Naive thymus-derived CD4-positive, alpha-beta T cell (primary cell): ENCODE results near the gene ACYP2. TPM values are rescaled to one million over a fixed set of nuclear protein-coding genes. Genes with fewer than 3 reads are reported as not detected.

Experiments
- ATAC-seq: fragments of 150-1000 bp; cut with Tn5 transposase; 2 replicates; pipeline ENCODE4 v1.10.0; 2021; ENCODE audit warnings: mild to moderate bottlenecking, moderate library complexity
- CTCF ChIA-PET: fragments of 350-600 bp; sonication (Branson Sonifier 250); formaldehyde crosslinking; loops from one replicate; lab custom pipeline; 2021; ENCODE audit warnings: antibody characterized with exemption; lab: Charles Lee
- POLR2A ChIA-PET: fragments of 350-600 bp; sonication (Branson Sonifier 250); formaldehyde crosslinking; loops from one replicate; lab custom pipeline; 2021; ENCODE audit warnings: antibody characterized with exemption, inconsistent platforms; lab: Charles Lee
- DNase-seq, 9 donors: peaks; one replicate each; pipeline versions ENCODE4 v3.0.0 to v3.0.0-alpha.2; 2020 to 2022; ENCODE audit warnings: mixed read lengths in 1 of 9
- H3K27ac ChIP-seq: one replicate; pipeline ENCODE4 v1.7.0; 2013; ENCODE audit warnings: mild to moderate bottlenecking, low read depth, low read length, moderate library complexity
- H3K27me3 ChIP-seq, 2 donors: one replicate each; pipeline ENCODE4 v1.7.0; 2013; ENCODE audit warnings: low read length in 2 of 2, mild to moderate bottlenecking in 2 of 2, moderate library complexity in 2 of 2; ENCODE audit not compliant: control insufficient read depth in 2 of 2, insufficient read depth in 2 of 2
- H3K36me3 ChIP-seq, 3 experiments: 1 replicate in 2 of 3; 2 replicates in 1 of 3; pipeline ENCODE4 v1.7.0; 2013; ENCODE audit warnings: low read length in 3 of 3, mild to moderate bottlenecking in 3 of 3, moderate library complexity in 1 of 3; ENCODE audit not compliant: insufficient read depth in 3 of 3, control insufficient read depth in 2 of 3
- H3K4me1 ChIP-seq, 2 donors: one replicate each; pipeline ENCODE4 v1.7.0; 2013; ENCODE audit warnings: low read length in 2 of 2, mild to moderate bottlenecking in 2 of 2, moderate library complexity in 1 of 2; ENCODE audit not compliant: control insufficient read depth in 2 of 2, insufficient read depth in 2 of 2
- H3K4me3 ChIP-seq: 2 replicates; pipeline ENCODE4 v1.7.0; 2013; ENCODE audit warnings: mild to moderate bottlenecking, low read length
- H3K9me3 ChIP-seq, 3 experiments: 1 replicate in 2 of 3; 2 replicates in 1 of 3; pipeline ENCODE4 v1.7.0; 2013; ENCODE audit warnings: low read length in 3 of 3; ENCODE audit not compliant: control insufficient read depth in 2 of 3
- H3K27ac Mint-ChIP-seq, 9 donors: one replicate each; pipeline ENCODE4 v1.8.0; 2020 to 2022; ENCODE audit warnings: mixed read lengths in 9 of 9, mild to moderate bottlenecking in 8 of 9, moderate library complexity in 5 of 9, inconsistent platforms in 2 of 9
- H3K27me3 Mint-ChIP-seq, 5 donors: one replicate each; pipeline ENCODE4 v1.8.0; 2021 to 2022; ENCODE audit warnings: mixed read lengths in 5 of 5, mild to moderate bottlenecking in 1 of 5
- H3K36me3 Mint-ChIP-seq, 5 donors: one replicate each; pipeline ENCODE4 v1.8.0; 2020 to 2022; ENCODE audit warnings: mixed read lengths in 5 of 5, mild to moderate bottlenecking in 3 of 5, inconsistent platforms in 1 of 5
- H3K4me1 Mint-ChIP-seq, 7 donors: one replicate each; pipeline ENCODE4 v1.8.0; 2020 to 2022; ENCODE audit warnings: mixed read lengths in 7 of 7, mild to moderate bottlenecking in 3 of 7, inconsistent platforms in 1 of 7
- H3K4me3 Mint-ChIP-seq, 10 donors: one replicate each; pipeline ENCODE4 v1.8.0; 2020 to 2022; ENCODE audit warnings: mild to moderate bottlenecking in 10 of 10, mixed read lengths in 10 of 10, moderate library complexity in 6 of 10, inconsistent platforms in 2 of 10
- H3K9me3 Mint-ChIP-seq, 11 donors: one replicate each; pipeline ENCODE4 v1.8.0; 2020 to 2022; ENCODE audit warnings: mixed read lengths in 11 of 11, mild to moderate bottlenecking in 4 of 11, inconsistent platforms in 1 of 11, moderate library complexity in 1 of 11
- intact Hi-C, 2 donors: fragments of 100-400 bp; cut with micrococcal nuclease; formaldehyde crosslinking; loops; one replicate each; pipeline ENCODE4 v1.15.1; 2023
- polyA plus RNA-seq, 2 donors: library from polyadenylated mRNA; unstranded; fragments of 300-500 nt; fragmentation: Illumina TruSeq; gene quantifications; one replicate each; pipeline ENCODE4 v1.2.3, GENCODE V29; 2021
- total RNA-seq, 6 experiments: library from RNA in 5 of 6; stranded (reverse) in 5 of 6; gene quantifications; 1 replicate in 5 of 6; 2 replicates in 1 of 6; pipeline ENCODE4 v1.2.3 and lab custom pipeline; 2021 to 2026

Gene ACYP2
- total and polyA plus RNA-seq, 7 experiments from 2014 or later: 11.2 to 23.0 (median 15.6) TPM

GRCh38 chr2:54274781-54275242 lies 159.4 kb downstream of the ACYP2 start:
- H3K4me3 ChIP-seq: no peak overlapping the region
- H3K4me3 Mint-ChIP-seq: no peak overlapping the region
- no peak overlapping the region for H3K27ac Mint-ChIP-seq
- ATAC-seq (no peak), DNase-seq (no peak)
- CTCF ChIA-PET: no interaction called here
- H3K4me1 ChIP-seq: no peaks in the 10 kb centered on the region
- peaks cover 0 to 2% (median 0%) of the 10 kb centered on the region in 11 donors for H3K9me3 Mint-ChIP-seq
- H3K36me3 Mint-ChIP-seq: peaks cover 6 to 24% (median 18%) of the 10 kb centered on the region in 5 donors
- POLR2A ChIA-PET: no interaction called here
- H3K27me3 Mint-ChIP-seq: no peaks in the 10 kb centered on the region
- no peaks in the 10 kb centered on the region for H3K9me3 ChIP-seq
- H3K27me3 ChIP-seq: no peaks in the 10 kb centered on the region
- intact Hi-C loops: no loop called here
- peaks cover 0 to 3% (median 0%) of the 10 kb centered on the region in 3 experiments for H3K36me3 ChIP-seq
- H3K4me1 Mint-ChIP-seq: peaks cover 0 to 12% (median 5%) of the 10 kb centered on the region in 7 donors
- H3K27ac ChIP-seq: no peak overlapping the region

GRCh38 chr2:54275541-54275940 lies 160.1 kb downstream of the ACYP2 start:
- no peaks in the 10 kb centered on the region for H3K27me3 ChIP-seq
- POLR2A ChIA-PET: no interaction called here
- peaks cover 0 to 12% (median 5%) of the 10 kb centered on the region in 7 donors for H3K4me1 Mint-ChIP-seq

GRCh38 chr2:54279385-54279784 lies 164.0 kb downstream of the ACYP2 start:
- Mint-ChIP-seq H3K4me3 (no peak overlapping the region), H3K27ac (no peak overlapping the region), H3K36me3 (peaks cover 0 to 6% (median 4%) of the 10 kb centered on the region in 5 donors), H3K4me1 (peaks cover 1 to 7% (median 6%) of the 10 kb centered on the region in 7 donors), H3K9me3 (peaks cover 0 to 3% (median 0%) of the 10 kb centered on the region in 11 donors), H3K27me3 (peaks cover 0 to 3% (median 0%) of the 10 kb centered on the region in 5 donors)
- Histone ChIP-seq H3K27me3 (no peaks in the 10 kb centered on the region), H3K27ac (no peak overlapping the region), H3K9me3 (no peaks in the 10 kb centered on the region), H3K36me3 (no peaks in the 10 kb centered on the region), H3K4me1 (no peaks in the 10 kb centered on the region), H3K4me3 (no peak overlapping the region)
- intact Hi-C loops: no loop called here
- ATAC-seq (no peak), DNase-seq (no peak)
- POLR2A ChIA-PET: no interaction called here
- CTCF ChIA-PET: no interaction called here

More at GRCh38 chr2:54275541-54275940, 160.1 kb downstream of the ACYP2 start:
- peaks cover 0 to 2% (median 0%) of the 10 kb centered on the region in 11 donors for H3K9me3 Mint-ChIP-seq
- DNase-seq (no peak), ATAC-seq (no peak)
- H3K4me1 ChIP-seq: no peaks in the 10 kb centered on the region
- H3K27ac ChIP-seq: no peak overlapping the region
- peaks cover 6 to 24% (median 18%) of the 10 kb centered on the region in 5 donors for H3K36me3 Mint-ChIP-seq
- CTCF ChIA-PET: no interaction called here
- peaks cover 0 to under 1% (median 0%) of the 10 kb centered on the region in 5 donors for H3K27me3 Mint-ChIP-seq
- H3K36me3 ChIP-seq: peaks cover 0 to 3% (median 0%) of the 10 kb centered on the region in 3 experiments
- H3K4me3 ChIP-seq: no peak overlapping the region
- intact Hi-C loops: no loop called here
- H3K4me3 Mint-ChIP-seq: no peak overlapping the region
- no peaks in the 10 kb centered on the region for H3K9me3 ChIP-seq
- H3K27ac Mint-ChIP-seq: no peak overlapping the region

- Mint-ChIP-seq H3K9me3 (peaks cover 0 to 8% (median 0%) of the 10 kb centered on the region in 11 donors), H3K36me3 (peaks cover 0 to 27% (median 23%) of the 10 kb centered on the region in 5 donors), H3K27ac (no peak overlapping the region), H3K4me1 (peaks cover 0 to 7% (median 6%) of the 10 kb centered on the region in 7 donors), H3K4me3 (no peak overlapping the region), H3K27me3 (peaks cover 0 to 3% (median 0%) of the 10 kb centered on the region in 5 donors)
- no peak for ATAC-seq
- ChIA-PET CTCF (no interaction called here), POLR2A (no interaction called here)
- intact Hi-C loops: no loop called here
- no peak overlapping the region for H3K4me3 ChIP-seq
- no peak for DNase-seq
- no peaks in the 10 kb centered on the region for H3K4me1 ChIP-seq
- H3K36me3 ChIP-seq: no peaks in the 10 kb centered on the region
- H3K27me3 ChIP-seq: no peaks in the 10 kb centered on the region
- H3K27ac ChIP-seq: no peak overlapping the region
- H3K9me3 ChIP-seq: no peaks in the 10 kb centered on the region
Measured at GRCh38 chr2:54284826-54285225, 169.4 kb downstream of the ACYP2 start.

- Mint-ChIP-seq H3K9me3 (peaks cover 0 to 8% (median 0%) of the 10 kb centered on the region in 11 donors), H3K27ac (no peak overlapping the region), H3K36me3 (peaks cover 0 to 29% (median 24%) of the 10 kb centered on the region in 5 donors), H3K4me3 (no peak overlapping the region), H3K27me3 (peaks cover 0 to 3% (median 0%) of the 10 kb centered on the region in 5 donors), H3K4me1 (peaks cover 0 to 7% (median 6%) of the 10 kb centered on the region in 7 donors)
- no peak overlapping the region for H3K27ac ChIP-seq
- intact Hi-C loops: no loop called here
- H3K27me3 ChIP-seq: no peaks in the 10 kb centered on the region
- ATAC-seq (no peak), DNase-seq (no peak)
- H3K4me3 ChIP-seq: no peak overlapping the region
- no peaks in the 10 kb centered on the region for H3K9me3 ChIP-seq
- ChIA-PET CTCF (no interaction called here), POLR2A (no interaction called here)
- H3K4me1 ChIP-seq: no peaks in the 10 kb centered on the region
- no peaks in the 10 kb centered on the region for H3K36me3 ChIP-seq
Measured at GRCh38 chr2:54285451-54285850, 170.0 kb downstream of the ACYP2 start.

- Histone ChIP-seq H3K27ac (no peak overlapping the region), H3K36me3 (no peaks in the 10 kb centered on the region), H3K27me3 (no peaks in the 10 kb centered on the region), H3K9me3 (no peaks in the 10 kb centered on the region), H3K4me3 (no peak overlapping the region), H3K4me1 (no peaks in the 10 kb centered on the region)
- CTCF ChIA-PET: interaction anchor here (0.5 kb wide), 1 partner anchor 194 kb away, joined by 4 read pairs; no protein-coding TSS in a partner anchor
- ATAC-seq: no peak
- Mint-ChIP-seq H3K4me1 (peaks cover 0 to 2% (median 2%) of the 10 kb centered on the region in 7 donors), H3K27me3 (no peaks in the 10 kb centered on the region), H3K4me3 (no peak overlapping the region), H3K27ac (no peak overlapping the region), H3K36me3 (peaks cover 0 to 27% (median 24%) of the 10 kb centered on the region in 5 donors), H3K9me3 (peaks cover 0 to 6% (median 0%) of the 10 kb centered on the region in 11 donors)
- POLR2A ChIA-PET: no interaction called here
- intact Hi-C loops: no loop called here
- DNase-seq: no peak
Measured at GRCh38 chr2:54287532-54287931, 172.1 kb downstream of the ACYP2 start.

GRCh38 chr2:54289917-54290316 lies 174.5 kb downstream of the ACYP2 start:
- H3K4me3 ChIP-seq: no peak overlapping the region
- no peak overlapping the region for H3K4me3 Mint-ChIP-seq
- ChIA-PET POLR2A (no interaction called here), CTCF (no interaction called here)
- H3K27me3 Mint-ChIP-seq: no peaks in the 10 kb centered on the region
- no peaks in the 10 kb centered on the region for H3K27me3 ChIP-seq
- DNase-seq (no peak), ATAC-seq (no peak)
- no peak overlapping the region for H3K27ac Mint-ChIP-seq
- H3K9me3 Mint-ChIP-seq: peaks cover 0 to 6% (median 0%) of the 10 kb centered on the region in 11 donors
- no peaks in the 10 kb centered on the region for H3K9me3 ChIP-seq
- peaks cover 0 to 21% (median 14%) of the 10 kb centered on the region in 5 donors for H3K36me3 Mint-ChIP-seq
- intact Hi-C loops: no loop called here
- no peaks in the 10 kb centered on the region for H3K4me1 ChIP-seq
- H3K27ac ChIP-seq: no peak overlapping the region
- no peaks in the 10 kb centered on the region for H3K4me1 Mint-ChIP-seq
- H3K36me3 ChIP-seq: no peaks in the 10 kb centered on the region
